Measurements from ENCODE around the gene INSYN2B.

GRCh38 chr5:169895926-169896325 lies 84.4 kb downstream of the INSYN2B start:
- no peak for TF ChIP-seq CTCF (IDR thresholded peaks at IDR 0.05)
- TF ChIP-seq EZH2 (IDR thresholded peaks at IDR 0.05) = no peak
- no peak for TF ChIP-seq EZH2phosphoT487 (IDR thresholded peaks at IDR 0.05)

All from neural progenitor cell (in vitro differentiated cells).